ENCODE data around the gene PPP4R3B.
"Not testable (repeated sequence)": the region's sequence is repeated elsewhere in the genome, so short reads cannot be mapped to it uniquely, and the experiment has no call there.

PPP4R3B gene

DNA sequence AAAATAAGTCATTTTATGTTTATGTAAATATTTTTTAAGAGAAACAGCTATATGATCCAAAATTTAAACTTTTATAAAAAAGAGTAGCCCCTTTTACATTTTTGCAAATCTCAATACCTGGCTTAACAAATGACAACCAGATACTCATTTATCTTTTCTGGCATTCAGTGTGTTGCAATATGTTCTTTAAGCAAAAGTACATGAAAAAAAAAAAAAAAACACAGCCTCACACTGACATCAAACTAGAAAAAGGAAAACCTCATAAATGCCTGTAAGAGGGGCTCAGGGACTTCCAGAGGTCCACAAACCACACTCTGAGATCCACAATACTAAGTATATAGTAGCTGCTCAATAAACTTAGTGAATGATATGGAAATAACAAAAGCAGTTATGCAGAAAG is 21.9 kb downstream of the PPP4R3B start:
- Histone ChIP-seq H3K4me3 (ENCODE audit: extremely low read depth, insufficient read depth, low read length, poor library complexity, severe bottlenecking) (no peak overlapping the region), H3K36me3 (ENCODE audit: control insufficient read depth, insufficient read depth, low read length) (peaks cover 36% of the 10 kb centered on the region), H3K4me1 (ENCODE audit: control insufficient read depth, insufficient read depth, low read length, poor library complexity, severe bottlenecking) (no peaks in the 10 kb centered on the region), H3K27ac (ENCODE audit: low read depth, low read length, severe bottlenecking) (no peak overlapping the region), H3K9me3 (ENCODE audit: control insufficient read depth, low read length) (no peaks in the 10 kb centered on the region)

- no peak overlapping the region for H3K27ac ChIP-seq (ENCODE audit: low read depth, low read length, severe bottlenecking)
- no peaks in the 10 kb centered on the region for H3K9me3 ChIP-seq (ENCODE audit: control insufficient read depth, low read length)
- H3K4me3 ChIP-seq (ENCODE audit: extremely low read depth, insufficient read depth, low read length, poor library complexity, severe bottlenecking): no peak overlapping the region
- WGBS, 2 experiments (ENCODE audit: insufficient coverage in 2 of 2): no CpG with 5 or more reads among the region's 1 CpG
- peaks cover 31% of the 10 kb centered on the region for H3K36me3 ChIP-seq (ENCODE audit: control insufficient read depth, insufficient read depth, low read length)
- no peaks in the 10 kb centered on the region for H3K4me1 ChIP-seq (ENCODE audit: control insufficient read depth, insufficient read depth, low read length, poor library complexity, severe bottlenecking)
Measured at GRCh38 chr2:55592130-55592529, 25.3 kb downstream of the PPP4R3B start.

- WGBS, 2 experiments (ENCODE audit: insufficient coverage in 2 of 2): 100% methylated on average over 1 to 2 of the region's 7 CpGs
- no peak overlapping the region for H3K27ac ChIP-seq (ENCODE audit: low read depth, low read length, severe bottlenecking)
Measured at GRCh38 chr2:55590810-55591440, 26.5 kb downstream of the PPP4R3B start.

DNA sequence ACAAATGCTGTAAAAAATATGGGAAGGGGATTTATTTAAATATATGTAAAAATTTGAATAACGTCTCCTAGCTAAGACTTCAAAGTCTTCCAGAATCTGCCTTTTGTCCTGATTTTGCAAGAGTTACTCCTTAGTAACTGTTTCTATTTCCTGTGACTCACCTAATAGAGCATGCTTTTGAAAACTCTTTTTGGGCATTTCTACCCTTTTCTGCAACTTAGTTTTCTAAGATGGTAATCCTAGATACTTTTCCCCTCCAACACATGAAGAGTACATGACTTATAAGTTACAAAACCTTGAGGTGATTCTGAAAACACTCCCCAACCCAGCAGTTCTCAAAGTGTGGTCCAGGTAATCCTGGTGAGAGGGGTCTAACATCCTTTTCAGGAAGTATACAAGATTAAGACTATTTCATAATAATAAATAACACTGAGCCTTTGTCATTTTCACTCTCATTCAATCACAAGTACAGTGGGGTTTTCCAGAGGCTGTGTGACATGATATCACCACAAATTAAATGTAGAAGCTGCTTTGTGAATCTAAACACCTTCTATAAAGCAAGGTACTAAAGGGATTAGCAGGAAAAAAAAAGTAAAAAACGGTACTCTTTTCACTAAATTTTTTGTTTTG is 31.9 kb downstream of the PPP4R3B start:
- no peaks in the 10 kb centered on the region for H3K9me3 ChIP-seq (ENCODE audit: control insufficient read depth, low read length)
- peaks cover 7% of the 10 kb centered on the region for H3K4me1 ChIP-seq (ENCODE audit: control insufficient read depth, insufficient read depth, low read length, poor library complexity, severe bottlenecking)
- peaks cover 21% of the 10 kb centered on the region for H3K36me3 ChIP-seq (ENCODE audit: control insufficient read depth, insufficient read depth, low read length)
- H3K4me3 ChIP-seq (ENCODE audit: extremely low read depth, insufficient read depth, low read length, poor library complexity, severe bottlenecking): no peak overlapping the region
- WGBS, 2 experiments (ENCODE audit: insufficient coverage in 2 of 2): 100% methylated on average over 1 of the region's 2 CpGs; no CpG with 5 or more reads in 1 of the 2 experiments
- H3K27ac ChIP-seq (ENCODE audit: low read depth, low read length, severe bottlenecking): peak overlapping the region; percentile 11

More at GRCh38 chr2:55590810-55591440, 26.5 kb downstream of the PPP4R3B start:
- H3K36me3 ChIP-seq (ENCODE audit: control insufficient read depth, insufficient read depth, low read length): peaks cover 23% of the 10 kb centered on the region
- H3K4me3 ChIP-seq (ENCODE audit: extremely low read depth, insufficient read depth, low read length, poor library complexity, severe bottlenecking): no peak overlapping the region
- H3K9me3 ChIP-seq (ENCODE audit: control insufficient read depth, low read length): no peaks in the 10 kb centered on the region
- peaks cover 3% of the 10 kb centered on the region for H3K4me1 ChIP-seq (ENCODE audit: control insufficient read depth, insufficient read depth, low read length, poor library complexity, severe bottlenecking)

- Histone ChIP-seq H3K4me3 (ENCODE audit: extremely low read depth, insufficient read depth, low read length, poor library complexity, severe bottlenecking) (no peak overlapping the region), H3K27ac (ENCODE audit: low read depth, low read length, severe bottlenecking) (no peak overlapping the region), H3K9me3 (ENCODE audit: control insufficient read depth, low read length) (no peaks in the 10 kb centered on the region), H3K4me1 (ENCODE audit: control insufficient read depth, insufficient read depth, low read length, poor library complexity, severe bottlenecking) (peaks cover 7% of the 10 kb centered on the region), H3K36me3 (ENCODE audit: control insufficient read depth, insufficient read depth, low read length) (peaks cover 13% of the 10 kb centered on the region)
- WGBS, 2 experiments (ENCODE audit: insufficient coverage in 2 of 2): no CpG with 5 or more reads among the region's 4 CpGs
Measured at GRCh38 chr2:55581874-55582547, 35.4 kb downstream of the PPP4R3B start.

- 88% methylated on average over 1 of the region's 3 CpGs; no CpG with 5 or more reads in 1 of the 2 experiments for WGBS, 2 experiments (ENCODE audit: insufficient coverage in 2 of 2)
- Histone ChIP-seq H3K36me3 (ENCODE audit: control insufficient read depth, insufficient read depth, low read length) (peaks cover 16% of the 10 kb centered on the region), H3K9me3 (ENCODE audit: control insufficient read depth, low read length) (no peaks in the 10 kb centered on the region), H3K4me1 (ENCODE audit: control insufficient read depth, insufficient read depth, low read length, poor library complexity, severe bottlenecking) (peaks cover 4% of the 10 kb centered on the region), H3K4me3 (ENCODE audit: extremely low read depth, insufficient read depth, low read length, poor library complexity, severe bottlenecking) (no peak overlapping the region), H3K27ac (ENCODE audit: low read depth, low read length, severe bottlenecking) (no peak overlapping the region)
Measured at GRCh38 chr2:55581435-55581834, 36.0 kb downstream of the PPP4R3B start.

GRCh38 chr2:55569002-55569401 is 48.4 kb downstream of the PPP4R3B start:
- H3K9me3 ChIP-seq (ENCODE audit: control insufficient read depth, low read length): not testable (repeated sequence)
- peaks cover 45% of the 10 kb centered on the region for H3K36me3 ChIP-seq (ENCODE audit: control insufficient read depth, insufficient read depth, low read length)
- 90 to 97% methylated on average over 7 of the region's 8 CpGs for WGBS, 2 experiments (ENCODE audit: insufficient coverage in 2 of 2)

GRCh38 chr2:55567298-55567697 is 50.1 kb downstream of the PPP4R3B start:
- peaks cover 50% of the 10 kb centered on the region for H3K36me3 ChIP-seq (ENCODE audit: control insufficient read depth, insufficient read depth, low read length)
- 100% methylated on average over 1 to 2 of the region's 4 CpGs for WGBS, 2 experiments (ENCODE audit: insufficient coverage in 2 of 2)

More at GRCh38 chr2:55569002-55569401, 48.4 kb downstream of the PPP4R3B start:
- not testable (repeated sequence) for H3K4me3 ChIP-seq (ENCODE audit: extremely low read depth, insufficient read depth, low read length, poor library complexity, severe bottlenecking); H3K4me1 ChIP-seq (ENCODE audit: control insufficient read depth, insufficient read depth, low read length, poor library complexity, severe bottlenecking); H3K27ac ChIP-seq (ENCODE audit: low read depth, low read length, severe bottlenecking)

GRCh38 chr2:55565613-55566012 is 51.8 kb downstream of the PPP4R3B start:
- Histone ChIP-seq H3K4me1 (ENCODE audit: control insufficient read depth, insufficient read depth, low read length, poor library complexity, severe bottlenecking) (no peaks in the 10 kb centered on the region), H3K27ac (ENCODE audit: low read depth, low read length, severe bottlenecking) (no peak overlapping the region), H3K36me3 (ENCODE audit: control insufficient read depth, insufficient read depth, low read length) (peaks cover 58% of the 10 kb centered on the region), H3K9me3 (ENCODE audit: control insufficient read depth, low read length) (peaks cover 21% of the 10 kb centered on the region), H3K4me3 (ENCODE audit: extremely low read depth, insufficient read depth, low read length, poor library complexity, severe bottlenecking) (no peak overlapping the region)
- WGBS, 2 experiments (ENCODE audit: insufficient coverage in 2 of 2): no CpG with 5 or more reads among the region's 1 CpG

More at GRCh38 chr2:55567298-55567697, 50.1 kb downstream of the PPP4R3B start:
- Histone ChIP-seq H3K4me1 (ENCODE audit: control insufficient read depth, insufficient read depth, low read length, poor library complexity, severe bottlenecking) (no peaks in the 10 kb centered on the region), H3K4me3 (ENCODE audit: extremely low read depth, insufficient read depth, low read length, poor library complexity, severe bottlenecking) (no peak overlapping the region), H3K9me3 (ENCODE audit: control insufficient read depth, low read length) (peaks cover 5% of the 10 kb centered on the region), H3K27ac (ENCODE audit: low read depth, low read length, severe bottlenecking) (no peak overlapping the region)

DNA sequence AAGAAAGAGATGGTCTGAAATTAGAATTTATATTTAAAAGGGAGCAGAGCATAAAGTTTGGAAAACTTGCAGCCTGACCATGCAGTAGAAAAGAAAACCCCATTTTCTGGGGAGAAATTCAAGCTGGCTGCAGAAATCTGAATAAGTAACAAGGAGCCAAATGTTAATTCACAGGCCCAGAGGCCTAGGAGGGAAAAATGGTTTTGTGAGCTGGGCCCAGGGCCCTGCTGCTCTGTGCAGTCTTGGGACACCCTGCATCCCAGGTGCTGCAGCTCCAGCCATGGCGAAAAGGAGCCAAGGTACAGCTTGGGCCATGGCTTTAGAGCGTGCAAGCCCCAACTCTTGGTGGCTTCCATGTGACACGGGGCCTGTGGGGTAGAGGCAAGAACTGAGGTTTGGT is 56.6 kb downstream of the PPP4R3B start:
- peaks cover 68% of the 10 kb centered on the region for H3K36me3 ChIP-seq (ENCODE audit: control insufficient read depth, insufficient read depth, low read length)
- 92 to 100% methylated on average over 1 to 3 of the region's 3 CpGs for WGBS, 2 experiments (ENCODE audit: insufficient coverage in 2 of 2)
- H3K4me3 ChIP-seq (ENCODE audit: extremely low read depth, insufficient read depth, low read length, poor library complexity, severe bottlenecking): no peak overlapping the region
- H3K27ac ChIP-seq (ENCODE audit: low read depth, low read length, severe bottlenecking): no peak overlapping the region
- H3K4me1 ChIP-seq (ENCODE audit: control insufficient read depth, insufficient read depth, low read length, poor library complexity, severe bottlenecking): no peaks in the 10 kb centered on the region
- H3K9me3 ChIP-seq (ENCODE audit: control insufficient read depth, low read length): peaks cover 21% of the 10 kb centered on the region

DNA sequence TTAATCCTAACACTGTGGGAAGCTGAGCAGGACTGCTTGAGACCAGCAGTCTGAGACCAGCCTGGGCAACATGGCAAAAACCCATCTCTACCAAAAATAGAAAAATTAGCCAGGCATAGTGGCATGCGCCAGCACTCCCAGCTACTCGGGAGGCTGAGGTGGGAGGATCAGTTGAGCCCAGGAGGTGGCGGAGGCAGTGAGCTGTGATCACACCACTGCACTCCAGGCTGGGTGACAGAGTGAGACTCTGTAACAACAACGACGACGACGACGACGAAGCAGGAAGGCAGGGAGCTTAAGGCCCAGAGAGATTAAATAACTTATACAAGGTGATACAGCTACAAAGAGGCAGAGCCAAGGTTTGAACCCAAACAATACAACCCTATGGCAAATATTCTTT is 60.6 kb downstream of the PPP4R3B start:
- H3K9me3 ChIP-seq (ENCODE audit: control insufficient read depth, low read length): peaks cover 11% of the 10 kb centered on the region
- no peaks in the 10 kb centered on the region for H3K4me1 ChIP-seq (ENCODE audit: control insufficient read depth, insufficient read depth, low read length, poor library complexity, severe bottlenecking)
- H3K36me3 ChIP-seq (ENCODE audit: control insufficient read depth, insufficient read depth, low read length): peaks cover 68% of the 10 kb centered on the region
- no peak overlapping the region for H3K27ac ChIP-seq (ENCODE audit: low read depth, low read length, severe bottlenecking)
- H3K4me3 ChIP-seq (ENCODE audit: extremely low read depth, insufficient read depth, low read length, poor library complexity, severe bottlenecking): no peak overlapping the region
- 89 to 92% methylated on average over 9 of the region's 9 CpGs for WGBS, 2 experiments (ENCODE audit: insufficient coverage in 2 of 2)
